GM18498 (cell line): ENCODE data around the gene KLF7.

ENCODE experiments used
- ATAC-seq: cut with Tn5 transposase; IDR thresholded peaks from one replicate; pipeline ENCODE4 v1.9.1; 2021; ENCODE audit warnings: mild to moderate bottlenecking, moderate library complexity; ENCODE audit not compliant: unreplicated experiment

KLF7 gene

DNA sequence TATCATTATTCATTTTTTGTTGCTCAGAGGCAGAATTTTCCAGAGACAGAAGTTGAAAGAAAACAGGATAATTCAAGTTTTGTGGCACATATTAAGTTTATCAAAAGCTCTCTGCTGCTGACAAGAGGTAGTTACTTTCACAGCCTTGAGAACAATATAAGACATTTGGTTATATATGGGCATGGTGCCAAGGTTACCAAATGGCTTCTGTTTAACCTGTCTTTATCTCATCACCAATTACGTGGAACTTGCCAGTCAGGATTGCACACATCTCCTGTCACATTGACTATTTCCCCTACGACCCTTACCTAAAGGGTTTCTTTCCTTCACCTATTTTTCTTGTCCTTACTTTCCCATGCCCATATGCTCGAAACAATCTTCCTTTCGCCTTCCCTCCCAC, 35.9 kb downstream of the KLF7 start:
- ATAC-seq: no peak

DNA sequence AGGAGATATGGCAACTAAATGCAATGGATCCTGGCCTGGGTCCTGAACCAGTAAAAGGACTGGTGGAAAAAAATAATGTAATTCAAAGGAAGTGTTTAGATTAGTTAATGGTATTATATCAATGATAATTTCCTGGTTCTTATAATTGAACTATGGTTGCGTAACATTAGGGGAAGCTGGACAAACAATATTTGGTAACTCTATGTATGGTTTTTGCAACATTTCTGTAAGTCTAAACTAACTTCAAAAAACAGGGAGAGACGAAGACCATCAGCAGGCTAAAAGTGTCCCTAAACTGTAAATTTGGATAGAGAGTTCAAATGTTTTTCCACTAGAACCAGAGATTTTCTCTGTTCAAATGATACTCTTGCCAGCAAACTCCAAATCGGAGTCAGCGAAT, 36.9 kb downstream of the KLF7 start:
- no peak for ATAC-seq

DNA sequence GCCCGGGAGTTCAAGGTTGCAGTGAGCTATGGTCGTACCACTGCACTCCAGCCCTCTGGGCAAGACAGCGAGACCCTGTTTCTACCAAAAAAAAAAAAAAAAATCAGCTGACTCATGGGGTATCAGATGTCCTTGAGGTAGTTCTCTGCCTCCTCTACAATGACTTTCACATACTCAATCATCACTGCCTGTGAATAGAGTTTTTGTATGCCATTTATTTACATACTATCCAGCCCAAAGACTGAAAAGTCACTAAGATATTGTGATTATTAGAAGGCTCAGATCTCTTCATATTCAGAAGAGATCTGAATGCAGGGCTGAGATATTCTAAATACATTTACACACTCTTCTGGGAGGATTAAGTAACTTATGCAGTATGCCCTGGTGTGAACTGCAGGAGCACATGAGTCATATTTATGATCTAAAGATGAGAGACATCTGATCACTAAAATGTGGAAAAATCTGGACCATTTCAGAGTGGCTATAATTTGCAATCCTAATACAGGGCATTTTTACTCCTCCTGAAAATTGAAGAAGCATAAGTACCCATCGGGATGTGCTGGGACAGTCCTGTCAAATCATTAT, 38.9 kb downstream of the KLF7 start:
- ATAC-seq: no peak

DNA sequence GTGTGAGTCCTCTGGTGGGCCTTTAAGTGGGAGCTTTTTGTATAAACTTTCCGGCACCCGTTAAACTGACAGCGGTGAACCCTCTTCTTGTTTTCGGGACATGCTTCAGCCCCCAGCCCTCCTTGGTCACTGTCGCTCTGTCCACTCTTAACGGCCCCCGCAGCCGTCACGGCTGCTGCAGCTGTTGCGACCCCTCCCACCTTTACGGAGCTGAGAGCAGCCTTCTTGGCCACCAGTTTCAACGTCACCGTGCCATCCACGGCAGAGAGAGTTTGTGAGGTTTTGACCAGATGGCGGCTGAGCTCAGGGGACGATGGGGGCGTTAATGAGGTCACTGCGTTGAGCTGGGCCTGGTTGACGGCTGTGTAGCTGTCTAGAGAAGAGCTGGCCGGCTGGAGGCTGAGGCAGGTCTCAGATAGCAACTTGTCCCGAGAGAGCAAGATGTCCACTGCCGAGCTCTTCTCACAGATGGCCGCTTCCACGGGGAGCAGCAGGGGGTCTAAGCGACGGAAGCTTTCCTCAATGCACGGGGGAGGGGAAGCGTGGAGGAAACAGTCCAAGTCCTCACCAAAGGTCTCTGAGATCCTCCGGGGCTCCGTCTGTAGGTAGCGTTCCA, 41.9 kb downstream of the KLF7 start:
- ATAC-seq: no peak

DNA sequence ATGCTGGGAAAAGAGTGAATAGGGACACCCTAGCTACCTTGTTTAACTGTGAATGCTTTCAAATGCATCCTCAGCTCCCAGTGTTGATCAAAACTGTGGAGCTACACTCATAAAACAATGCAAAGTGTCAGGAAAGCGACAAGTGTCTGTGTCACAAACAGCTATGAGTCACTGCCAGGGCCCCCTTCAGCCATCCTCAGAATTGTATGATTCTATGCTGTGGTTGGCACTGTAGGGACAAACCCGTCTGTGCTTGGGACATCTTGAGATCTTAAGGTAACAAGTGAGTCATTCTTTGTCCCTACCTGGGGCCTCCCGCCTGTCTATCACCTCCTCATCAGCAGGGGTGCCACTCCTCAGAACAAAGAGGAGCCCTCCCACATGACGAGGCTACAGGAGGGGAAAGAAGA, 42.4 kb downstream of the KLF7 start:
- ATAC-seq: no peak

DNA sequence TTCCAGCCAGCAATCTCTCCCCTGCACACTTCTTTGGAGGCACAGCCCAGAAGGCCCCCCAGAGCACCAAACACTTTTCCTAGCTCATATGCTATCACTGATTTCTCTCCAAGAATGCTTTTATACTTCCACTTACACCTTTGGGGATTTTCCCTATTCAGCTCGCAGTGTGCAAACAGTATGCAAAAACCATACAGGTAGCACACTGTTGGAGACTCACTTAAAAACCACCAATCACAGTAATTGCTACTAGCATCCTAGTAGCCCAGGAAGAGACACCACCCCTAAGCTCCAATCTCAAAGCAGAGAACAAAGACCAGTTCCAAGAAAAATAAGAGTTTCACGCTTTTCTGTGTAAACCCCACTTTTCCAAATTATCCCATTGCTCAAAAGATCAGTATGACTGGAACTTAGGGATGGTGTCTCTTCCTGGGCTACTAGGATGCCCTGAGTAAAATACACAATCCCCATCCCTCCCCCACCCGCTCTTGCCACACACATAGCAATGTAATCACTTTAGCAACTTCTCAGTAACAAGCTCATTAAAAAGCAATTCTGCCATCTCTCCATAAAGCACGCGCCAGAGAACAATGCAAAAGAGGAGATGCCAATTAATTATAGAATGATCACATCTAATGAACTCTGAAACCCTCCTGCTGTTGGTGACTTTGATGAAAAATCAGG, 43.0 kb downstream of the KLF7 start:
- ATAC-seq: no peak

DNA sequence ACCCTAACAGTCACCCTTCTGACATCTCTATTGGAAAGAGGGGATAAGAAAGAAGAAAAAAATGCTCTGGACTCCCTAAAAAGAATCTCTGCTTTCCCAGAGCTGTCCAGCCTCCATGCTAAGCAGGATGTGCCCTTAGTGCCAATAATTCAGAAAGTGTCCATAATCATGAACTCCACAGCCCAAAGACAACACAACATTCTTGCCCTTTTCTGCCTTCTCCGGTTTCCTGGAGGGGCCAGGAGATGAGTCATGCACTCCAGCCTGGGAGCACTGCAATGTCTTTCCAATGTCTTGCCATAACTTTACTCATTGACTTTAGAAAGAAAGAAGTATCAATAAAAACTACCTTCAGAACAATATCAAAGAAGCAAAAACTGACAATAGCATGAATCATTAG, 44.0 kb downstream of the KLF7 start:
- ATAC-seq: no peak

DNA sequence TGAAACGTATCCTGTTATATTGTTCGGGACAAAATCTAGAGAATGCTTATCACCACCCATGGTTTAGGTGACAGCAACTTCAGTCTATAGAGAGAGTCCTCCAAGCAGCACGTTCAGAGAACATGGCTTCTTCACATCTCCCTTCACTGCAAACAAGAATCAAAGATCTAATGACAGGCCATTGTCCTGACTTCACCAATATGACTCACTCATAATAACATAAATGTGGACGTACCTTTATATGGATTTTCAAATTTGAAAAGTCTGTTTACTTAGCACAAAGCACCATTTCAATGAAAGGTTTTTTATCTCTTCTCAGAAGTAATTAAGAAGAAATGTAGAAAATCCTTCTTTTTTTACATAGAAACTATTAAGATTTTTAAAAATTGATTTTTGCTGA, 46.7 kb downstream of the KLF7 start:
- ATAC-seq: no peak

DNA sequence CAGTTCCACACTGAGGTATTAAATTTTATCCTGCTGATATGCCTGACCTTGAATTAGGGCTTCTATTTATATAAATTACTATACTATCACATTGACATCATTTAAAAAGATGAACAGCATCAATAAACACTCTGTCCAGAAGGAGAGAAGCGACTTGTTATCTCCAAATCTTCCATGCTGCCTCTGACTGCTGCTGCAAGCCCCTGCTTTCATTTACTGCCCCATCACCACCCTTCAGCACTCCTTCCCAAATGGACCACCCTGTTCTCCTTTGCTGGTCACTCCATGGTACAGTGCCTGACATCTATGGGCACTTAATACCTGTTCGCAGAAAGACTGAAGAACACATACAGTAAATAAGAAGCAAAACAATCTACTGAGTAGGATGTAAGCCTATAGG, 48.1 kb downstream of the KLF7 start:
- ATAC-seq: no peak

DNA sequence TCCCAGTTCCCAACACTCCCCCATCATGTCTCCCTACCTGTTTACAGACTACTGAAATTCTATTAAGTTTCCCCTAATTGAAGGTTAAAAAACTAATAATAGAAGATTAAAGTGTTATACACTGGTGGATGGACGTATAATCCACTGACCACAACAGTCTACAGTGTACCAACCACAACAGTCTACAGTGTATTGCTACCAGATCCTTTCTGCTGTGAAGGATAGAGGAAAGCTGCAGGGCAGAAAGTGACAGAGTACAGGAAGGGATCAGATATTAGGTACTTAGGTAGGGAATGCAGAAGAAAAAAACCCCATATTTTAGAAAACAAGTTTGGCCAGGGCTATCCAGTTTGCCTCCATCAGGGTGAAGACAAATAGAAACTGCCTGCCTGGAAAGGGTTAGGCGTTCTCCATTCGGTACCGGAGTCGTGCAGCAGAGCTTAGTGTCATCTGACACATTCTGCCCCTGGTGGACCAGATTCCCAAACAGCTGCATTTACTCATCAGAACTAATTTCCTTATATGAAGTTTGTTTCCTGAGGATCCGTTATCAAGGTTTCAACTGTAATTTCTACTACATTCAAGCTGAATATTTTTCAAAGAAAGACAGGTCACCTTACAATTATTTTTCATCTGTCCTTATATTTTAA, 49.9 kb downstream of the KLF7 start:
- ATAC-seq: no peak

DNA sequence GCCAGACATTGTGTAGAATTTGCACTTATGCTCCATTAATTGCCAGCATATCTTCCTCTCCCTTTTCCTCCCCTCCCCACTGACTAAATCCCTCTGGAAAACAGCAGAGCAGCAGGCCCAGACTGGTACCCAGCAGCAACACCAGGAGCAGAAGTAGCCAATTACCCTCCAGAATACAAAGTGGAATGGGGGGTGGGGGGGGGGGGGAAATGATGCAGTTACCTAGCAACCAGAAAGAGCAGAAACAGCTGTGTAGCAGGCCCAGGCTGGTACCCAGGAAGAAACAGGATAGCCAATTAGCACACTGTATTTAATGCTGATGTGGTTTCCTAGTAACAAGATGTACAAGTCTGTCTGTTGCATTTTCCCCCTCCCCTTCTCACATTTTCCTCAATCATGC, 52.3 kb downstream of the KLF7 start:
- ATAC-seq: no peak

DNA sequence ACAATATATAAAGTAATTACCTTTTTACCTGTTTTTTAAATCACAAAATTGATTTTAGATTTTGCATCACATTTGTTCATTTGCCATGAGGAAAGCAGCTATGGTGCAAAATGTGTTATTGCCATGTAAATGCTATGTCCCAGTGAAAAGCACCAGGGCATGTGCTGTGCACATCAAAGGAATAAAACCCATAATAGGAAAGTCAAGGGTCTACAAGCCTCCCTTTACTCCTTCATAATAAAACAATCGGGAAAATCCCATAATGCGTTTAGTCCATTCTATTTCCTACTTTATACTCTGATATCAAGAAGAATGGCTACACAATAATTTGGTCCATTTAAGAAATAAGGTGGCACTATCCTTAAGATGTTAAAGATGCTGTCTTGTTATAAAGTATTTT, 53.0 kb downstream of the KLF7 start:
- no peak for ATAC-seq

DNA sequence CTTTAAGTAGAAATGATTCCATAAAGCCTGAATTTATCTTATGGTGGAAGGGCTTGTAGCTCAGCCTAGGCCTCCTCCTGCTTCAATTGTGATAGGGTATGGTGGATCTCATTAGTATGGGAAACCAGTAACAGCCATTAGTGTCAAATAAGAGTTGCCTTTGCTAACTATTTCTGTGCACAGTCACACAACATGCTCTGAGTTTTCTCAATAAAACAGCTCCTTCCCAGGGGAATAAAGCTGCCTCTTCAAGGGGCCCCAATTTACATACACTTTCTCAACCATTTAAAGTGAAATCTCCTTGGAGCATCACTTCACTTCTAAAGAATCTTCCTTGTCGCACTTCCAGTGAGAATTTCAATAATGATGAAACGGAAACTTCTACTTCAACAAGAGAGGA, 53.4 kb downstream of the KLF7 start:
- no peak for ATAC-seq

DNA sequence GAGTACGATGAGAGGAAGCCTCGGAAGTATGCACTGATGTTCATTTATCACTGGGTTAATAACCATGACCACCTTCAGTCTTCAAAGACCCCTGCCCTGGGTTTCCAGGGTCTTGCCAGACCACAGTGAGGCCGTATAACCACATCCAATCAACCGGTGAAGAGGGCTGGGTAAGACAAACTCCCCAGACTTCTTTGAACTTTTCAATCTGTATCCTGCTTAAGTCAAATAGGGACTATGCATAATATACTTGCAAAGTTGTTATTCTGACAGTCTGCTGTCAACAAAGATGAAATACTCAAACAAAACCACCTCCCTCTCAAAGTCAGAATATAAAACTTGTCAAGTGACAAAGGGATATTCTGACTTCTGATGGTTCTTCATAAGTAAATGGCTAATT, 54.0 kb downstream of the KLF7 start:
- ATAC-seq: no peak

DNA sequence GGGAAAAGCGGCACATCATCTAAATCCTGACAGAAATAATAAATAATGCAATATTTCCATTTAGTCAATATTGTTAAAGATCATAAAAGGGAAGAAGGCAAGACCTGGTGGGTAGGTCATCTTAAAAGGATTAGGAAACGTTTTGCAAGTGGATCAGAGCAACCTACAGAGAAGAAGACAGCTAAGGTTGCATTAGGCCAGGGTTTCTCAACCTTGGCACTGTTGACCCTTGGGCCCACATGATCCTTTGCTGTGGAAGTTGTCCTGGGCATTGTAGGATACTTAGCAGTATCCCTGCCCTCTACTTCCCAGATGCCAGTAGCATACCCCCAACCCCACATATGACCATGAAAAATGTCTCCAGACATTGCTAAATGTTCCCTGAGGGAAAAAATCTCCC, 55.0 kb downstream of the KLF7 start:
- ATAC-seq: no peak

DNA sequence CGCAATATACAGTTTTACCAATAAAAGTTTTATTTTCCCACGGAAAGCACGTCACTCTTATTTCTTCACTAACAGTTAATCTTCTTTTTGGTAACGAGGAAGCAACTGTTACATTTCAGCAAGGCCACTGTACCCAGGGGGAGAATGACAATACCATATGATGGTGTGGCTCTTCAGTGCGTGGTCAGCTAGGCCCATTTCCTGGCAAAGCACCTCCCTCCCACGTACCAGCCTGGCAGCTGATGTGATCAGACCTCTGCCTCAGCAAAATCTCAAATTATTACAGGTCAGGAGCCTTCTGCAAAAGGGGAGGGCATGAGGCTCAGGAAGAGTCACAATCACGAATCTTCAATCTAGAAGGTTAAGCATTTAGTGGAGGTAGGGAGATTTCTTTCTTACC, 55.4 kb downstream of the KLF7 start:
- ATAC-seq: no peak

DNA sequence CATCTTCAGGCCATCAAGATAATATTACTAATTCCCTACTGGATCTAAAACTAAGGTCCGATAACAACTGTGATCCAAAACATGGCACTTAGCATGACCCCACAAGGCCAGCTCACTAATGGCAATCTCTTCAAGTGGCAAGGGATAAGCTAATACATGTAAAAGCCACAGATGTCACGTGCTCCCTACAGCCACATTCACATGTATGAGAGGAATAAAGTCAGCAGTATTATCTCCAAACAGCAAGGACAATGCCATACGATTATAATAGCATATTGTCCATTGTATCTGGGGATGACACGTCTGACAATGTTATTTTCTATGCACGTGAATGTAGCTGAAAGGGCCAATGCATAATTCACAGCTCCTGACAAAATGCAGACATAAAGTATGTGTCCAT, 56.0 kb downstream of the KLF7 start:
- no peak for ATAC-seq

DNA sequence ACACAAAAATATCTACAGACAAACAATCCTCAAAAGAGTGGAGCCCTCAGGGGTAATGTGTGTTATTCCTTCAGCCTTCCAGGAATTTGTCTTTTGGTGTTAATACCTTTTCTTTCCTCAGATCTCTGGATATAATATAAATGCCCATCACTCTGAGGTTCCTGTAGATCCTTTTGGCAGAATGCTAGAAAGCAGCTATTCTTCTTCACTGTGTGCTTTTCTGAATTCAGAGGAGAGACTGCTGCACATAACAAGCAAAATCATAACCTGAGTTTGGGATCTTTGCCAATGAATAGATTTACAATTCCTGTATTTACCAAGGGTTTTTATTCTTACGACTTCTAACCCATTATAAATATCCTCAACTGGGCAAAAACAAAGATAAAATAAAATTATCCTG, 57.3 kb downstream of the KLF7 start:
- ATAC-seq: no peak

DNA sequence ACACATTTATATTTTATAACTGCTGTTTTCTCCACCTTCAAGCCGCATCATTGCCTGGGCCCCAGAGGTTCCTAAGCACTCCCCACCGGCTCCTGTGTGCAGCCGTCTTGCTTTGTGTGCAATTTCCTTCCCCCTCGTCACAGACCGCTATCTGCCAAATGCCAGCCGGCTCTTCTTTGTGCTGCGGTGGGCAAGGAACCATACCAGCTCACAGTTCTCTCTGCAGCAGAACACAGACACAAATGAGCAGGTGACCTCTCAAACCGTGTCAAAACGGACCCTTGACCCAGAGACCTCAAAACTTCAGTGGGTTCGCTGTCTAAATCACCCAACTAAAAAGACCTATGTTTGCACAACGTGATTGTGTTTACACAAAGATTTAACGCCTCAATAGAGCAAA, 58.2 kb downstream of the KLF7 start:
- no peak for ATAC-seq

DNA sequence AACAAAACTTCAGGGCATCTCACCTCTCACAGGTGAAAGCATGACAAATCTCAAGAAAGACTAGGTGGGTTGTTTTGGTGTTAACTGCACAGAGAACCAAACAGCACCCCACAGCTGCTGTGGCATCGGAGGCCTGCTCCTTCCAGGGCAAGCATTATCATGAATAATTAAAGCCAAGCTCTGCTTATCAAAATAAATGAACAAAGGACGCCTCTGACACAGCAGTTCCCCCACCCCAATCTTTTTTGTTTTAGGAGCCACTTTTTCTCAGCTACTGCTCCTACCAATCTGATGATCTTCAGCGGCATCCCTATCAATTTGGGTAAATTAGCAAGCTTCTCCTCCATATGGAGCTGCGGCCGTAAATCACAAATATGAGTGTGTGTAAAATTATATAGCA, 58.6 kb downstream of the KLF7 start:
- no peak for ATAC-seq

DNA sequence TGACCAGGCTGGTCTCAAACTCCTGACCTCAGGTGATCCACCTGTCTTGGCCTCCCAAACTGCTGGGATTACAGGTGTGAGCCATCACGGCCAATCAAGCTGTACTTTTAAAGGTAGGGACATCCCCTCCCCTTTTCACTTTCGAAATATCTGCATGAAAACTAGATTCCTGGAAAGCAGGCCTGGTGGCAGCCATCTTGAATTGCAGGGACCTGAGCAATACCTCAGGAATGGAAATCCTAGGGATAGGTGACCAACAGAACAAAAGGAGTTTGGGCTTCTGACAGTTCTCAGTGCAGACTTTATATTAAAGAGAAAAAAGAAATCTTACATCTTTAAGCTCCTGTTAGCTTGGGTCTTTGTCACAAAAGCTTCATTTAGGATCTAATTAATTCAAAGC, 62.6 kb downstream of the KLF7 start:
- no peak for ATAC-seq

DNA sequence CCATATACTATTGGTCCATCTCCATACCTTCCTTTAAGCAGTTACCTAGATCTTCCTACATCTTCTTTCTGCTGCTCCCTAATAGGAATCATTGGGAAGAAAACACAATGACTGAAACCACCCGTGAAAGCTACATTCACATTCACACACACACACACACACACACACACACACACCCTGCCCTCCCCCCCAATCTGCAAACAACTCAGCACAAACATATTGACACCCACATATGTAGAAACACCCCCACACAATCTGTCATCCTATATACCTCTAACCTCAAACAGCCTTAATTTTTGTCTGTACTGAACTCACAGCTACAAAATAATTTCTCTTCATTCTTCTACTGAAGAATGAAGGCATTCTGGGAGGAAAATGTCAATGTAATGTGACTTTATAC, 63.8 kb downstream of the KLF7 start:
- no peak for ATAC-seq
